ENCODE results near the gene KIF5B.
"Not testable (repeated sequence)": the region's sequence is repeated elsewhere in the genome, so short reads cannot be mapped to it uniquely, and the experiment has no call there.

Gene KIF5B

DNA sequence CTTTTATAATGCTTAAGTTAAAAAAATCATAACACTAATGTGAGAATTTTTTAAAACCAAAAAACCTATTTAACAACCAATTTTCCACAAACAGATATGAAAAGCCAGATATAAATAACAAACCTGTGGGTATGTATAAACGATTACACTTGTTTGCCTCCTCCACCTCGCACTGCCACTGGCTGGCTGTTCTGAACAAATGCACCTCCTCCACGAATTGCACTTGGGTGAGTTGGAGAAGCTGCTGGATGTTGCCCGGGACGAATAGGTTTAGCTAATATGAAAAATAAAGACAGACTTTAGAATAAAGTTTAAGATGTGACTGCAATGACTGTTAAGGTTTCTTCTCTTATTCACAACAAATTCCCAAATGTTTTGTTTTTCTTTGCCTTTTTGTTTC lies 40.8 kb downstream of the KIF5B start:
- no peak for DNase-seq (ENCODE audit: low read depth in 3 of 3)

DNA sequence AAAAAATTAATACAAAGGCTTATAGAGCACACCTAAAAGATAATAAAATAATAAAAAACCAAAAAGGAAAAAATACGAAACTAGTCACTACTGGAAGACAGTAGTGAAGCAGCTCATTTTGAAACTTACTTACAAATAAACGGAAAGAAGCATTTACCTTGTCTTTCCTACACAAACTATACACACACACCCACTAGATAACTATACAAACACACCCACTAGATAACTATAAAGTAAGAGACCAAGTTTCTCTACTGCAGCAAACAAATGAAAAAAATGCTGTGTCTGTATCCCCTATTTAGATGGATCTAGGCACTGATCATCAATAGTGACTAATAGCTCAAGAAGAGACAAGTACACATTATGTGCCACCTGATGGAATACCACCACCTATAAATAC lies 49.2 kb downstream of the KIF5B start:
- DNase-seq (ENCODE audit: low read depth in 3 of 3): no peak

GRCh38 chr10:32005050-32005449 lies 51.2 kb downstream of the KIF5B start:
- DNase-seq (ENCODE audit: low read depth in 3 of 3): peak in 1 of 3 experiments; percentile 5

DNA sequence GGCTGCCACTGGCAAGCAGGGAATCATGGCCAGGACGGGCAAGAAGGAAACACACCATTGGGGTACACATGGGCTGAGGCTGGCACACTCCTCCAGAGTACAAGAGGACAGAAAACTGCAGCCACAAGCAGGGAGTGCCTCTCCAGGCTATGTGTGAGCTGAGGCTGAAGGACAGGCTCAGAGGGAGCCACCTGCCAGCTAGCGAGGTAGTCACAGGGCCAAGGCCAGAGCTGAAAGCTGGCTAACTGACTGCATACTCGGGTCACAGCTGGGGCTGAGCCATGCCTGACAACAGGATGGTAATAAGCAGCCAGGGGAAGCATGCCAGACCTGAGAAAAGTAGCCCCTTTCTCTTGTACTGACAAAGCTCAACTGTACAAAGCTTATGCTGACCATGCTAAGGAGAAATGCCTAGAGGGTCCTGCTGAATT lies 52.0 kb downstream of the KIF5B start:
- no peak for DNase-seq (ENCODE audit: low read depth in 3 of 3)

GRCh38 chr10:32002531-32002930 lies 53.7 kb downstream of the KIF5B start:
- DNase-seq (ENCODE audit: low read depth in 3 of 3): no peak

- no peak for DNase-seq (ENCODE audit: low read depth in 3 of 3)
Observed at GRCh38 chr10:32000937-32001336, 55.3 kb downstream of the KIF5B start.

GRCh38 chr10:31999836-32000235 lies 56.4 kb downstream of the KIF5B start:
- DNase-seq (ENCODE audit: low read depth in 3 of 3): no peak

DNA sequence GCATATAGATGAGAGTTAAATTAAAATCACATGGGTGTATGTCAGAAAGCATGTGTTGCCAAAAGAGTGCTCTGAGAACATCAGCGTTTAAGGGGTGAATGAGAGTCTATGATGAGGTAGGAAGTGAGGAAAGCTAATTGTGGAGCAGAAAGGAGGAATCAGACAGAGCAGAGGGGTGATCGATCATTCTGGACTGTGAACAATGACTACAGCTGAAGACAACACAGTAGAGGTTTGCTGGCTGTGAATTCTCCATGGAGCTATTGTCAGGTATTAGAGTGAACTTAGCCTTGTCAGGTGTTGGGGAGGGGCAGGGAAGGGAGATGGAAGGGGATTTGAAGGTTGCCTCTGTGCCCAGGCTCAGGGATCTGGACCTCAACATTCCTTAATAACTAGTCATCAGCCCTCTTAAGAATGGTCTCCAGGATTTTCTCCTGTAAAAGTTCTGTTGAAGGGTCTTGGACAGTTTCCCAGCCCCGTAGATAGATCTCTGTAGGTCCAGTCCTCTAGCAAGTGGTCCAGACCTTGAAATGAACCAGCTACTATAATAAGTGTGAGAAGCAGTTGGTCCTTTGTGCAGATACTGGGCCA lies 57.1 kb downstream of the KIF5B start:
- no peak for DNase-seq (ENCODE audit: low read depth in 3 of 3)

DNA sequence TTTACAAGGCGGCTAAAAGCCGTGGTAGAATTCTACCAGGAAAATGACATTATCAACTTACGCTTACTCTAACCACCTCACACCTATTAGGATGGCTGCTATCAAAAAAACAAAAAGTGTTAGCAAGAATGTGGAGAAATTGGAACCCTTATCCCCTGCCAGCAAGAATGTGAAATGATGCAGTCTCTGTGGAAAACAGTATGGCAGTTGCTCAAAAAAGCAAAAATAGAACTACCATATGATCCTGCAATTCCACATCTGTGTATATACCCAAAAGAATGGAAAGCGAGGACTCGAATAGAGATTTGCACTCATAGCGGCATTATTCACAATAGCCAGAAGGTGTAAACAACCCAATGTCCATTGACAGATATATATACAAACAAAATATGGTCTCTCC lies 61.3 kb downstream of the KIF5B start:
- no peak for DNase-seq (ENCODE audit: low read depth in 3 of 3)

GRCh38 chr10:31990937-31991336 lies 65.3 kb downstream of the KIF5B start:
- DNase-seq (ENCODE audit: low read depth in 3 of 3): no peak

GRCh38 chr10:31987786-31988185 lies 68.4 kb downstream of the KIF5B start:
- DNase-seq (ENCODE audit: low read depth in 3 of 3): not testable (repeated sequence)

- DNase-seq (ENCODE audit: low read depth in 3 of 3): no peak
Observed at GRCh38 chr10:31982111-31982510, 74.1 kb downstream of the KIF5B start.

GRCh38 chr10:31980471-31980870 lies 75.8 kb downstream of the KIF5B start:
- DNase-seq (ENCODE audit: low read depth in 3 of 3): no peak

GRCh38 chr10:31979071-31979470 lies 77.2 kb downstream of the KIF5B start:
- not testable (repeated sequence) for DNase-seq (ENCODE audit: low read depth in 3 of 3)

- no peak for DNase-seq (ENCODE audit: low read depth in 3 of 3)
Observed at GRCh38 chr10:31978156-31978483, 78.1 kb downstream of the KIF5B start.

GRCh38 chr10:31977440-31978155 lies 78.6 kb downstream of the KIF5B start:
- no peak for DNase-seq (ENCODE audit: low read depth in 3 of 3)

DNA sequence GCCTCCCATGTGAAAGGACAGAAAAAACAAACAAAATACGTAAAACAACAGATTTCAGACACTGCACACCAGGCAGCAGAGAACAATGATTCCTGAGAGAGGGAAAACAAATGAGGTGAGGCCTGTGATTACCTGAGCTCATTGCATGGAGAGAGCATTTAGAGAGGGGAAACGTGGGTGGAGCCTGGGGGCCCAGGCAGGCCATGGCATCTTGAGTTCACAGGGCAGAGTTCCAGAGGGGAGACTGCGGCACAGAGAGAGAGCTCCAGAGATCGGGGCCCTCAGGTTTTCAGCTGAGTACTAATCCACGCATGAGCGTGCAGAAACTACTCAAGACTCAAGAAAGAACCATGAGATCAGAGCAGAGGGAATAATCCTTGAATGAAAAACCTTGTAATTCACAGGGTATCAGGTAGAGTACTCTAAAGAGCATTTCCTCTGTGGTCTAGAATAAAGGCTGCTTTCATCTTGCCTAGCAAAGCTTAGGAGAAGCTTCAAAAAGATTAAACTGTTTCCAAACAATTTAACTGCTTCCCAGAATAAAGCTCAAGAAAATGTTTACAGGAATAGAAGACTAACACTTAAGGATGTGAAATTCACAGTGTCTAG lies 81.0 kb downstream of the KIF5B start:
- no peak for DNase-seq (ENCODE audit: low read depth in 3 of 3)

GRCh38 chr10:31974434-31975124 lies 81.6 kb downstream of the KIF5B start:
- no peak for DNase-seq (ENCODE audit: low read depth in 3 of 3)

GRCh38 chr10:31972519-31973041 lies 83.6 kb downstream of the KIF5B start:
- DNase-seq (ENCODE audit: low read depth in 3 of 3): no peak

DNA sequence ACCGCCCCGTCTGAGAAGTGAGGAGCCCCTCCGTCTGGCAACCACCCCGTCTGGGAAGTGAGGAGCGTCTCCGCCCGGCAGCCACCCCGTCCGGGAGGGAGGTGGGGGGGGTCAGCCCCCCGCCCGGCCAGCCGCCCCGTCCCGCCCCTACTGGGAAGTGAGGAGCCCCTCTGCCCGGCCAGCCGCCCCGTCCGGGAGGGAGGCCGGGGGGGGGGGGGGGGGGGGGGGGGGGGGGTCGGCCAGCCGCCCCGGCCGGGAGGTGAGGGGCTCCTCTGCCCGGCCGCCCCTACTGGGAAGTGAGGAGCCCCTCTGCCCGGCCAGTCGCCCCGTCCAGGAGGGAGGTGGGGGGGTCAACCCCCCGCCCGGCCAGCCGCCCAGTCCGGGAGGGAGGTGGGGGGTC lies 86.4 kb downstream of the KIF5B start:
- DNase-seq (ENCODE audit: low read depth in 3 of 3): not testable (repeated sequence)

DNA sequence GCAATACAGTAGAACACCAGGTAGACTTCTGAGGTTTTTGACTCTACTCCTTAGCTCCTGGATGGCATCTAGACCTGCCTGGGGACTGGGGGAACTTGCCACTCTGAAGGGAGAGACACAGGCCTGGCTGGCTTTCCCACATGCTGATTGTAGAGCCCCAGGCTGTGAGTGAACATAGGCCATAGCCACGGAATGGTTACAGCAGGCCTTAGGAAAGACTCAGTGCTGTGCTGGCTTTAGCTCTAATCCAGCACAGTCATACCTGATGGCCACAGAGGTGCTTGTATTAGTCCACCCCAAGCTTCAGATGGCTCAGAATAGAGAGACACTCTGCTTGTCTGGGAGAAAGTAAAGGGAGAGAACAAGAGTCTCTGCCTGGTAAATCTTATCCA lies 92.6 kb downstream of the KIF5B start:
- DNase-seq (ENCODE audit: low read depth in 3 of 3): no peak

- DNase-seq (ENCODE audit: low read depth in 3 of 3): no peak
Observed at GRCh38 chr10:31962826-31963588, 93.2 kb downstream of the KIF5B start.

Data from stimulated activated CD4-positive, alpha-beta T cell treated with anti-CD3 and anti-CD28 coated beads, TNF-alpha, amount 100 ng/mL, for 24 hours (primary cell).